B cell (primary cell): ENCODE data around the gene TAF1D. TPM values are rescaled to one million over a fixed set of nuclear protein-coding genes. Genes with fewer than 3 reads are reported as not detected.

Experiments
- ATAC-seq: fragments of 200-7000 bp; cut with Tn5 transposase; one replicate; pipeline ENCODE4 v1.10.0; 2021; ENCODE audit warnings: low read depth, mild to moderate bottlenecking, moderate number of reproducible peaks, moderate library complexity
- CTCF ChIA-PET: fragments of 350-600 bp; sonication (Branson Sonifier 250); formaldehyde crosslinking; loops from one replicate; lab custom pipeline; 2021; ENCODE audit warnings: antibody characterized with exemption, inconsistent platforms; lab: Charles Lee
- POLR2A ChIA-PET: fragments of 350-600 bp; sonication (Branson Sonifier 250); formaldehyde crosslinking; loops from one replicate; lab custom pipeline; 2021; ENCODE audit warnings: antibody characterized with exemption; lab: Charles Lee
- DNase-seq: peaks from one replicate; pipeline ENCODE4 v3.0.0; 2013
- H2AFZ ChIP-seq: 2 replicates; pipeline ENCODE4 v1.6.1; 2012; ENCODE audit warnings: mild to moderate bottlenecking, low read depth, low read length; ENCODE audit not compliant: insufficient read depth, poor library complexity, severe bottlenecking
- H3K27ac ChIP-seq, 2 donors: 1 replicate in 1 of 2; 2 replicates in 1 of 2; pipeline ENCODE4 v1.5.1; 2012 to 2013; ENCODE audit warnings: low read length in 2 of 2, mild to moderate bottlenecking in 2 of 2, moderate library complexity in 1 of 2
- H3K27me3 ChIP-seq, 4 experiments: fragments of 200-600 bp in 1 of 4; sonication (generic) in 1 of 4; replicated peaks in 1 of 4; 1 replicate in 2 of 4; 2 replicates in 2 of 4; pipeline versions ENCODE4 v1.6.1 to v1.7.0; 2013 to 2016; ENCODE audit warnings: low read length in 3 of 4, mild to moderate bottlenecking in 2 of 4, mixed read lengths in 1 of 4, moderate library complexity in 1 of 4; ENCODE audit not compliant: insufficient read depth in 4 of 4, control insufficient read depth in 3 of 4; ENCODE audit errors: control extremely low read depth in 1 of 4
- H3K36me3 ChIP-seq, 2 experiments: replicated peaks in 1 of 2; 1 replicate in 1 of 2; 2 replicates in 1 of 2; pipeline versions ENCODE4 v1.6.1 to v1.7.1; 2013; ENCODE audit warnings: low read length in 1 of 2; ENCODE audit not compliant: insufficient read depth in 2 of 2, control insufficient read depth in 1 of 2; ENCODE audit errors: control extremely low read depth in 1 of 2, extremely low read depth in 1 of 2
- H3K4me1 ChIP-seq, 2 donors: fragments of 200-600 bp in 1 of 2; sonication (generic) in 1 of 2; 1 replicate in 1 of 2; 2 replicates in 1 of 2; pipeline versions ENCODE4 v1.5.1 to v1.6.1; 2013 to 2017; ENCODE audit warnings: low read length in 2 of 2; ENCODE audit not compliant: control insufficient read depth in 2 of 2, insufficient read depth in 2 of 2
- H3K4me2 ChIP-seq: replicated peaks from 2 replicates; pipeline ENCODE3; 2012; ENCODE audit warnings: mild to moderate bottlenecking, low read depth, low read length; ENCODE audit not compliant: poor library complexity, severe bottlenecking
- H3K4me3 ChIP-seq, 5 experiments: fragments of 200-600 bp in 1 of 5; sonication (generic) in 1 of 5; 1 replicate in 3 of 5; 2 replicates in 2 of 5; pipeline versions ENCODE4 v1.5.1 to v1.7.0; 2011 to 2016; ENCODE audit warnings: low read length in 4 of 5, mild to moderate bottlenecking in 4 of 5, low read depth in 2 of 5, control low read depth in 1 of 5, moderate library complexity in 1 of 5; ENCODE audit not compliant: insufficient read depth in 1 of 5; ENCODE audit errors: control extremely low read depth in 1 of 5, extremely low read depth in 1 of 5
- H3K79me2 ChIP-seq: fragments of 200-600 bp; sonication (generic); one replicate; pipeline ENCODE4 v1.6.0; 2016; ENCODE audit warnings: low read length; ENCODE audit not compliant: control insufficient read depth, insufficient read depth
- H3K9ac ChIP-seq: fragments of 200-600 bp; sonication (generic); 2 replicates; pipeline ENCODE4 v1.6.1; 2017; ENCODE audit warnings: mild to moderate bottlenecking, low read length, moderate library complexity
- H3K9me3 ChIP-seq, 3 donors: one replicate each; pipeline versions ENCODE4 v1.6.1 to v1.7.1; 2013; ENCODE audit warnings: low read length in 2 of 3; ENCODE audit not compliant: control insufficient read depth in 2 of 3, insufficient read depth in 1 of 3; ENCODE audit errors: control extremely low read depth in 1 of 3
- H4K20me1 ChIP-seq: 2 replicates; pipeline ENCODE4 v1.6.0; 2012; ENCODE audit warnings: mild to moderate bottlenecking, low read length; ENCODE audit not compliant: insufficient read depth, control insufficient read depth, poor library complexity, severe bottlenecking
- H3K27ac Mint-ChIP-seq: one replicate; pipeline ENCODE4 v1.8.0; 2021; ENCODE audit warnings: mixed read lengths
- H3K27me3 Mint-ChIP-seq: one replicate; pipeline ENCODE4 v1.8.0; 2021; ENCODE audit warnings: mixed read lengths
- H3K4me1 Mint-ChIP-seq: one replicate; pipeline ENCODE4 v1.8.0; 2021; ENCODE audit warnings: mixed read lengths
- H3K4me3 Mint-ChIP-seq: one replicate; pipeline ENCODE4 v1.8.0; 2021; ENCODE audit warnings: mixed read lengths
- H3K9me3 Mint-ChIP-seq: one replicate; pipeline ENCODE4 v1.8.0; 2022; ENCODE audit warnings: mixed read lengths; ENCODE audit not compliant: insufficient read depth
- EZH2 ChIP-seq: IDR thresholded peaks from 2 replicates; pipeline ENCODE4 v1.6.1; 2012; ENCODE audit warnings: borderline replicate concordance, low read depth, mild to moderate bottlenecking, moderate library complexity, low read length; ENCODE audit not compliant: insufficient read depth, poor library complexity, severe bottlenecking
- WGBS: methylation state at CpG from one replicate; pipeline ENCODE4 v1.1.5; 2013; ENCODE audit warnings: missing lambda C conversion rate; ENCODE audit not compliant: insufficient coverage; 5-methylcytosine and 5-hydroxymethylcytosine counted together
- intact Hi-C: fragments of 100-400 bp; cut with micrococcal nuclease; formaldehyde crosslinking; loops from one replicate; pipeline ENCODE4 v1.10.0; 2022
- polyA plus RNA-seq: library from polyadenylated mRNA; depleted of rRNA; stranded (reverse); fragments of >200 nt; gene quantifications from 2 replicates; pipeline ENCODE4 v1.2.3, GENCODE V29; 2012
- total RNA-seq, 2 donors: library from RNA; stranded (reverse); fragments of 120-200 nt in 1 of 2; gene quantifications; 1 replicate in 1 of 2; 2 replicates in 1 of 2; pipeline versions ENCODE4 v1.2.3 to v1.2.4, GENCODE V29; 2013 to 2022
- TF ChIP-seq, protein P1 (sequence below): fragments of 200-600 bp; IDR thresholded peaks from one replicate; pipeline ENCODE4 v1.8.0; 2022; ENCODE audit warnings: antibody characterized with exemption, mild to moderate bottlenecking

The TAF1D gene
- total and polyA plus RNA-seq, 2 donors (not counting 1 experiment from before 2014, with no cell fraction given) = 127 to 230 TPM

DNA sequence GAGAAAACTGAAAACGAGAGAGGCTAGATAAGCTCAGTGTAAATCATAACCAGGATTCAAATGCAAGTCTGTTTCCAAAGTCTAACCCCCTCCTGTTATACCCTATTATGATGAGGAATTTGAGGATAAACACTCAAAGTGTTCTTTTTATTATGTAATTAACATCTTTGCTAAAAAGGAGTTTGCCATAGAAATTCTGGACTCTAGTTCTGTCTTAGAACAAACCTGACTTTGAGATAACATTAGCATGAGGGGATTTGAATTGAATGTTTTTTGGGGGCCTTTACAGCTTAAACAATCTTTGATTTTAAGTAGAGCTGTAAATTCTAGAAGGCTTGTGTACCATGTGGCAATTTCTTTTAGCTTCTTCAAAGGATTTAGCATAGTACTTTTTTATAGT, 9.7 kb upstream of the TAF1D start:
- Histone ChIP-seq H4K20me1 (no peaks in the 10 kb centered on the region), H3K27me3 (no peaks in the 10 kb centered on the region), H3K36me3 (peaks cover 10 to 20% of the 10 kb centered on the region in 2 experiments), H3K9ac (no peak overlapping the region), H3K4me3 (no peak overlapping the region), H3K27ac (no peak overlapping the region), H3K79me2 (peaks cover 3% of the 10 kb centered on the region), H3K4me1 (no peaks in the 10 kb centered on the region), H3K4me2 (no peak overlapping the region), H2AFZ (no peak overlapping the region), H3K9me3 (no peaks in the 10 kb centered on the region)
- H3K4me3 Mint-ChIP-seq = no peak overlapping the region
- WGBS = no CpG with 5 or more reads among the region's 1 CpG
- H3K27ac Mint-ChIP-seq = no peak overlapping the region
- DNase-seq (no peak), ATAC-seq (no peak)
- no peaks in the 10 kb centered on the region for H3K27me3 Mint-ChIP-seq
- no peak for TF ChIP-seq EZH2
- TF ChIP-seq, protein P1, sequence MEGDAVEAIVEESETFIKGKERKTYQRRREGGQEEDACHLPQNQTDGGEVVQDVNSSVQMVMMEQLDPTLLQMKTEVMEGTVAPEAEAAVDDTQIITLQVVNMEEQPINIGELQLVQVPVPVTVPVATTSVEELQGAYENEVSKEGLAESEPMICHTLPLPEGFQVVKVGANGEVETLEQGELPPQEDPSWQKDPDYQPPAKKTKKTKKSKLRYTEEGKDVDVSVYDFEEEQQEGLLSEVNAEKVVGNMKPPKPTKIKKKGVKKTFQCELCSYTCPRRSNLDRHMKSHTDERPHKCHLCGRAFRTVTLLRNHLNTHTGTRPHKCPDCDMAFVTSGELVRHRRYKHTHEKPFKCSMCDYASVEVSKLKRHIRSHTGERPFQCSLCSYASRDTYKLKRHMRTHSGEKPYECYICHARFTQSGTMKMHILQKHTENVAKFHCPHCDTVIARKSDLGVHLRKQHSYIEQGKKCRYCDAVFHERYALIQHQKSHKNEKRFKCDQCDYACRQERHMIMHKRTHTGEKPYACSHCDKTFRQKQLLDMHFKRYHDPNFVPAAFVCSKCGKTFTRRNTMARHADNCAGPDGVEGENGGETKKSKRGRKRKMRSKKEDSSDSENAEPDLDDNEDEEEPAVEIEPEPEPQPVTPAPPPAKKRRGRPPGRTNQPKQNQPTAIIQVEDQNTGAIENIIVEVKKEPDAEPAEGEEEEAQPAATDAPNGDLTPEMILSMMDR = no peak
- intact Hi-C loops = no loop called here
- H3K4me1 Mint-ChIP-seq = peaks cover 2% of the 10 kb centered on the region
- no peaks in the 10 kb centered on the region for H3K9me3 Mint-ChIP-seq
- ChIA-PET CTCF (no interaction called here), POLR2A (interaction anchor here (0.7 kb wide), 1 partner anchor 561 kb away, joined by 8 read pairs; no protein-coding TSS in a partner anchor)

GRCh38 chr11:93747122-93747521, 5.8 kb upstream of the TAF1D start:
- CTCF ChIA-PET = no interaction called here
- H3K9me3 Mint-ChIP-seq = no peaks in the 10 kb centered on the region
- Histone ChIP-seq H3K4me3 (no peak overlapping the region), H3K9me3 (no peaks in the 10 kb centered on the region), H3K27me3 (no peaks in the 10 kb centered on the region), H3K36me3 (peaks cover 4 to 7% of the 10 kb centered on the region in 2 experiments), H3K79me2 (peaks cover 26% of the 10 kb centered on the region), H4K20me1 (no peaks in the 10 kb centered on the region), H2AFZ (no peak overlapping the region), H3K9ac (no peak overlapping the region), H3K27ac (no peak overlapping the region), H3K4me2 (no peak overlapping the region), H3K4me1 (peaks cover 3 to 6% of the 10 kb centered on the region in 2 donors)
- no peak overlapping the region for H3K4me3 Mint-ChIP-seq
- WGBS = no CpG with 5 or more reads among the region's 1 CpG
- H3K27me3 Mint-ChIP-seq = no peaks in the 10 kb centered on the region
- TF ChIP-seq, protein P1 = no peak
- TF ChIP-seq EZH2 = no peak
- H3K27ac Mint-ChIP-seq = no peak overlapping the region
- POLR2A ChIA-PET = no interaction called here
- DNase-seq (no peak), ATAC-seq (no peak)
- peaks cover 19% of the 10 kb centered on the region for H3K4me1 Mint-ChIP-seq
- intact Hi-C loops = loop anchor here (10.0 kb wide), 1 partner anchor 552 kb away; the partner anchor contains the start of gene SLC36A4
